GM20000 (cell line): ENCODE results near the gene RAPGEF3.

Experiments used
- DNase-seq: peaks from one replicate; pipeline ENCODE4 v3.0.0; 2012; ENCODE audit warnings: low spot score
- TF ChIP-seq, protein P1 (sequence below): IDR thresholded peaks from 2 replicates; pipeline ENCODE4 v1.5.1; 2012; ENCODE audit warnings: mild to moderate bottlenecking, control low read depth; ENCODE audit errors: extremely low read depth, missing control alignments

The RAPGEF3 gene

DNA sequence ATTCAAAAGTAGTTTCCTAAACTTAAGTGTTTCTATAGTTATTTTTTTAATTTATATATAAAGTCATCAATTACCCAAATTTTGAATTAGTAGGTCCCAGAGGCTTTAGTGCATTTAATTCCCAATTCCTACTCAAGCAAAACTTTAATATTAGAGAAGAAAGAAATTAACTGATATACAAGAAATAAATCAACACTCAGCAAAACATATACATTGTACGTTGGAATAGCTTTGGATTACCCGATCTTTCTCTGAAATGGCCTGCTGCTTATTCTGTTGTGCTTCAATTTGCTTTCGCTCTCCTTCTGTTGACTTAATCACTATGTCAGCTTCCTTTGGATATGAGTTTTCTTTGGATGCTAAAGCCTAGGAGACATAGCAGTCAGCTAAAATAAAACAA, 71.0 kb downstream of the RAPGEF3 start:
- no peak for DNase-seq
- TF ChIP-seq, protein P1, sequence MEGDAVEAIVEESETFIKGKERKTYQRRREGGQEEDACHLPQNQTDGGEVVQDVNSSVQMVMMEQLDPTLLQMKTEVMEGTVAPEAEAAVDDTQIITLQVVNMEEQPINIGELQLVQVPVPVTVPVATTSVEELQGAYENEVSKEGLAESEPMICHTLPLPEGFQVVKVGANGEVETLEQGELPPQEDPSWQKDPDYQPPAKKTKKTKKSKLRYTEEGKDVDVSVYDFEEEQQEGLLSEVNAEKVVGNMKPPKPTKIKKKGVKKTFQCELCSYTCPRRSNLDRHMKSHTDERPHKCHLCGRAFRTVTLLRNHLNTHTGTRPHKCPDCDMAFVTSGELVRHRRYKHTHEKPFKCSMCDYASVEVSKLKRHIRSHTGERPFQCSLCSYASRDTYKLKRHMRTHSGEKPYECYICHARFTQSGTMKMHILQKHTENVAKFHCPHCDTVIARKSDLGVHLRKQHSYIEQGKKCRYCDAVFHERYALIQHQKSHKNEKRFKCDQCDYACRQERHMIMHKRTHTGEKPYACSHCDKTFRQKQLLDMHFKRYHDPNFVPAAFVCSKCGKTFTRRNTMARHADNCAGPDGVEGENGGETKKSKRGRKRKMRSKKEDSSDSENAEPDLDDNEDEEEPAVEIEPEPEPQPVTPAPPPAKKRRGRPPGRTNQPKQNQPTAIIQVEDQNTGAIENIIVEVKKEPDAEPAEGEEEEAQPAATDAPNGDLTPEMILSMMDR: no peak

DNA sequence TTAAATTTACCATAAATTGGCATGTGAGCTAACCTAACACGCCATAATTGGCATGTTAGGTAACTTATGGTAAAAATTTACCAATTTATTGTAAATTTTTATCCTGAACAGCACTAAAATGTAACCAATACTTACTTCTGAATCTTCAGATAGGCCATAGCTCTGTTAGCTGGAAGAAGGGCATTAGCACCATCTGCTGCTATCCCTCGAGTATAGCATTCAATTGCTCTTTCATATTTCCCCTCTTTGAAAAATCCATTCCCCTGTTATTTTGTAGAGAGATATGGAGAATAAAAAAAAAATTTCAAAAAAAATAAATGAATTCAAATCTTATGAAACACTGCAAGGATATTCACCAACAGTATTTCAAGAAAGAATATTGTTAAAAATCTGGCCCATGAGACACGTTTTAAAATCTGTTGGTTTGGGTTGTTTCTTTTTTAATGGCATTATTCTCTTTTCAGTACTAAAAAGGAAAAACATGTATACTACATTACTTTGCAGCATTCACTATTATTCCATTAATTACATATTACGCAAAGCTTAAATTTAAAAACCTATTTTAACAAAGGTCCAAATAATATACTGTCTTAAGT, 71.9 kb downstream of the RAPGEF3 start:
- DNase-seq: peak; percentile 30
- TF ChIP-seq, protein P1: peak; percentile 37
